Neural cell (in vitro differentiated cells): ENCODE data around the gene TOMM7.

Source experiments
- EP300 ChIP-seq: fragments of 450-650 bp; conservative IDR thresholded peaks from 2 replicates; pipeline ENCODE4 v1.6.1; 2014; ENCODE audit warnings: antibody characterized with exemption, mild to moderate bottlenecking, moderate library complexity; ENCODE audit not compliant: poor library complexity, severe bottlenecking
- EZH2 ChIP-seq: fragments of 200-600, 300-800 bp; shearing (Covaris generic), sonication (generic); IDR thresholded peaks from 2 replicates; pipeline ENCODE4 v1.6.1; 2014; ENCODE audit warnings: antibody characterized with exemption, low read length, borderline replicate concordance, mild to moderate bottlenecking; ENCODE audit not compliant: insufficient read depth, poor library complexity, severe bottlenecking
- MXI1 ChIP-seq: fragments of 450-650 bp; conservative IDR thresholded peaks from 2 replicates; pipeline ENCODE4 v1.6.1; 2014; ENCODE audit warnings: antibody characterized with exemption, mild to moderate bottlenecking; ENCODE audit not compliant: poor library complexity, severe bottlenecking
- POLR2AphosphoS5 ChIP-seq: IDR thresholded peaks from 2 replicates; pipeline ENCODE4 v1.6.1; 2012
- TAF1 ChIP-seq: IDR thresholded peaks from 2 replicates; pipeline ENCODE4 v1.6.1; 2012; ENCODE audit warnings: low read depth
- TF ChIP-seq, protein P1 (sequence below): fragments of 450-650 bp; IDR thresholded peaks from 2 replicates; pipeline ENCODE4 v1.5.1; 2014; ENCODE audit warnings: antibody characterized with exemption, mild to moderate bottlenecking, moderate library complexity; ENCODE audit not compliant: poor library complexity, severe bottlenecking
- TF ChIP-seq, protein P2 (sequence below): IDR thresholded peaks from 2 replicates; pipeline ENCODE4 v1.6.1; 2012; ENCODE audit warnings: borderline replicate concordance

DNA sequence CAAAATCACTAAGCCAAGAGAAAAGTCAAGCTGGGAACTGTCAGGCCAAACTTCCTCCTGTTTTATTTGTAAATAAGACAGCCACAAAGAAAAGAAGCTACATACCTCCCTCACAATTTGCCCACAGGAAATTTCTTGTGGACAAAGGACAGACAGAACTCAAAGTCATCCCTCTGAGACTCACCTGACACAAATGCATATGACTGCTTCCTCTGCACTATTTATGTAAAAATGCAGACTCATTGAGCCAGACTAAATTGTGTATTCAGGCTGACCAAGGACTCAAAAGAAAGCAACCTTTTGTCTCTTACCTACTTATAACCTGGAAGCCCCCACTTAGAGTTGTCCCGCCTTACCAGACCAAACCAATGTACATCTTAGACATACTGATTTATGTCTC lies 11.8 kb downstream of the TOMM7 start:
- no peak for TF ChIP-seq POLR2AphosphoS5
- TF ChIP-seq, protein P1, sequence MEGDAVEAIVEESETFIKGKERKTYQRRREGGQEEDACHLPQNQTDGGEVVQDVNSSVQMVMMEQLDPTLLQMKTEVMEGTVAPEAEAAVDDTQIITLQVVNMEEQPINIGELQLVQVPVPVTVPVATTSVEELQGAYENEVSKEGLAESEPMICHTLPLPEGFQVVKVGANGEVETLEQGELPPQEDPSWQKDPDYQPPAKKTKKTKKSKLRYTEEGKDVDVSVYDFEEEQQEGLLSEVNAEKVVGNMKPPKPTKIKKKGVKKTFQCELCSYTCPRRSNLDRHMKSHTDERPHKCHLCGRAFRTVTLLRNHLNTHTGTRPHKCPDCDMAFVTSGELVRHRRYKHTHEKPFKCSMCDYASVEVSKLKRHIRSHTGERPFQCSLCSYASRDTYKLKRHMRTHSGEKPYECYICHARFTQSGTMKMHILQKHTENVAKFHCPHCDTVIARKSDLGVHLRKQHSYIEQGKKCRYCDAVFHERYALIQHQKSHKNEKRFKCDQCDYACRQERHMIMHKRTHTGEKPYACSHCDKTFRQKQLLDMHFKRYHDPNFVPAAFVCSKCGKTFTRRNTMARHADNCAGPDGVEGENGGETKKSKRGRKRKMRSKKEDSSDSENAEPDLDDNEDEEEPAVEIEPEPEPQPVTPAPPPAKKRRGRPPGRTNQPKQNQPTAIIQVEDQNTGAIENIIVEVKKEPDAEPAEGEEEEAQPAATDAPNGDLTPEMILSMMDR = no peak
- TF ChIP-seq MXI1 = no peak
- no peak for TF ChIP-seq EZH2
- TF ChIP-seq, protein P2, sequence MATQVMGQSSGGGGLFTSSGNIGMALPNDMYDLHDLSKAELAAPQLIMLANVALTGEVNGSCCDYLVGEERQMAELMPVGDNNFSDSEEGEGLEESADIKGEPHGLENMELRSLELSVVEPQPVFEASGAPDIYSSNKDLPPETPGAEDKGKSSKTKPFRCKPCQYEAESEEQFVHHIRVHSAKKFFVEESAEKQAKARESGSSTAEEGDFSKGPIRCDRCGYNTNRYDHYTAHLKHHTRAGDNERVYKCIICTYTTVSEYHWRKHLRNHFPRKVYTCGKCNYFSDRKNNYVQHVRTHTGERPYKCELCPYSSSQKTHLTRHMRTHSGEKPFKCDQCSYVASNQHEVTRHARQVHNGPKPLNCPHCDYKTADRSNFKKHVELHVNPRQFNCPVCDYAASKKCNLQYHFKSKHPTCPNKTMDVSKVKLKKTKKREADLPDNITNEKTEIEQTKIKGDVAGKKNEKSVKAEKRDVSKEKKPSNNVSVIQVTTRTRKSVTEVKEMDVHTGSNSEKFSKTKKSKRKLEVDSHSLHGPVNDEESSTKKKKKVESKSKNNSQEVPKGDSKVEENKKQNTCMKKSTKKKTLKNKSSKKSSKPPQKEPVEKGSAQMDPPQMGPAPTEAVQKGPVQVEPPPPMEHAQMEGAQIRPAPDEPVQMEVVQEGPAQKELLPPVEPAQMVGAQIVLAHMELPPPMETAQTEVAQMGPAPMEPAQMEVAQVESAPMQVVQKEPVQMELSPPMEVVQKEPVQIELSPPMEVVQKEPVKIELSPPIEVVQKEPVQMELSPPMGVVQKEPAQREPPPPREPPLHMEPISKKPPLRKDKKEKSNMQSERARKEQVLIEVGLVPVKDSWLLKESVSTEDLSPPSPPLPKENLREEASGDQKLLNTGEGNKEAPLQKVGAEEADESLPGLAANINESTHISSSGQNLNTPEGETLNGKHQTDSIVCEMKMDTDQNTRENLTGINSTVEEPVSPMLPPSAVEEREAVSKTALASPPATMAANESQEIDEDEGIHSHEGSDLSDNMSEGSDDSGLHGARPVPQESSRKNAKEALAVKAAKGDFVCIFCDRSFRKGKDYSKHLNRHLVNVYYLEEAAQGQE = no peak
- TF ChIP-seq TAF1 = no peak
- TF ChIP-seq EP300 = no peak
